Activated T-cell treated with anti-CD3 and anti-CD28 coated beads for 48 hours (primary cell): Measurements from ENCODE around the gene RTN4.
"Not testable (repeated sequence)": the region's sequence is repeated elsewhere in the genome, so short reads cannot be mapped to it uniquely, and the experiment has no call there.

Source experiments
- DNase-seq: peaks from one replicate; pipeline ENCODE4 v3.0.0-alpha.2; 2020; ENCODE audit warnings: low read depth

Gene RTN4, protein sequence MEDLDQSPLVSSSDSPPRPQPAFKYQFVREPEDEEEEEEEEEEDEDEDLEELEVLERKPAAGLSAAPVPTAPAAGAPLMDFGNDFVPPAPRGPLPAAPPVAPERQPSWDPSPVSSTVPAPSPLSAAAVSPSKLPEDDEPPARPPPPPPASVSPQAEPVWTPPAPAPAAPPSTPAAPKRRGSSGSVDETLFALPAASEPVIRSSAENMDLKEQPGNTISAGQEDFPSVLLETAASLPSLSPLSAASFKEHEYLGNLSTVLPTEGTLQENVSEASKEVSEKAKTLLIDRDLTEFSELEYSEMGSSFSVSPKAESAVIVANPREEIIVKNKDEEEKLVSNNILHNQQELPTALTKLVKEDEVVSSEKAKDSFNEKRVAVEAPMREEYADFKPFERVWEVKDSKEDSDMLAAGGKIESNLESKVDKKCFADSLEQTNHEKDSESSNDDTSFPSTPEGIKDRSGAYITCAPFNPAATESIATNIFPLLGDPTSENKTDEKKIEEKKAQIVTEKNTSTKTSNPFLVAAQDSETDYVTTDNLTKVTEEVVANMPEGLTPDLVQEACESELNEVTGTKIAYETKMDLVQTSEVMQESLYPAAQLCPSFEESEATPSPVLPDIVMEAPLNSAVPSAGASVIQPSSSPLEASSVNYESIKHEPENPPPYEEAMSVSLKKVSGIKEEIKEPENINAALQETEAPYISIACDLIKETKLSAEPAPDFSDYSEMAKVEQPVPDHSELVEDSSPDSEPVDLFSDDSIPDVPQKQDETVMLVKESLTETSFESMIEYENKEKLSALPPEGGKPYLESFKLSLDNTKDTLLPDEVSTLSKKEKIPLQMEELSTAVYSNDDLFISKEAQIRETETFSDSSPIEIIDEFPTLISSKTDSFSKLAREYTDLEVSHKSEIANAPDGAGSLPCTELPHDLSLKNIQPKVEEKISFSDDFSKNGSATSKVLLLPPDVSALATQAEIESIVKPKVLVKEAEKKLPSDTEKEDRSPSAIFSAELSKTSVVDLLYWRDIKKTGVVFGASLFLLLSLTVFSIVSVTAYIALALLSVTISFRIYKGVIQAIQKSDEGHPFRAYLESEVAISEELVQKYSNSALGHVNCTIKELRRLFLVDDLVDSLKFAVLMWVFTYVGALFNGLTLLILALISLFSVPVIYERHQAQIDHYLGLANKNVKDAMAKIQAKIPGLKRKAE

DNA sequence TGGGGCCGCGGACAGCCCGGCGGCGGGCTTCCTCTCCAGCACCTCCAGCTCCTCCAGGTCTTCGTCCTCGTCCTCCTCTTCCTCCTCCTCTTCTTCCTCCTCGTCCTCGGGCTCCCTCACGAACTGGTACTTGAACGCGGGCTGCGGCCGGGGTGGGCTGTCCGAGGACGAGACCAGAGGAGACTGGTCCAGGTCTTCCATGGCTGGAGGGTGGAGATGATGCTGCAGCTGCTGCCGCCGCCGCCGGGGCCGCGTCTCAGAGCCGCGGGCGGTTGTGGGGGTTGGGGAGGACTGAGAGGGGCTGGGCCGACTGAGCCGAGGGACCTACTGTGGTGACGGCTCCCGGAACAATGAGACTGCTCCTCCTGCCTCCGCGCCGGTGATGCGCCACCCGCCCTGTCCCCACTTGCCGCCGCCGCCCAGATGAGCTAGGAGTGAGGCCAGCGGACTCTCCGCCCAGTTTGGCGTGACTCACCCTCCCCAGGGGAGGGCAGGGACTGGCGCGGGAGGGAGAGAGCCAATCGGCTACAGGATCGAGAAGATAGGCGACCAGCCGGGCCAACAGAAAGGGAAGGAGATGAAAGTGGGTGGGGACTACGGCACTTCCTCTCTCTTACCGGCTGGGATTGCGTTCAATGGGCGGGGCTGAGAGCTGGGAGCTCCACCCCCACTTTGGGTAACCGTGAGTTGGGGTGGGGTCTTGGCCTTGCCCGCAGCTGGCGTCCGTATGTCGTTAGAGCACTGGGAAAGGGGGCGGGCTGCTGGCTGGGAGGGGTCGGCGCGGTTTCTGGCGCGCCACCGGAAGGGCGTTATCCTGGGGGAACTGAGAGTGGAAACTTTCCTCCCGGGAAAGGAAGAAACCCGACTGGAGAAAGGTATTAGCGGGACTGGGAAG is at the start of gene RTN4:
RTN4 (minus strand) TSS at position 352 of the 895 bp plus-strand sequence; CDS start at position 201, 151 bp downstream.
- DNase-seq, result peak; percentile 98

DNA sequence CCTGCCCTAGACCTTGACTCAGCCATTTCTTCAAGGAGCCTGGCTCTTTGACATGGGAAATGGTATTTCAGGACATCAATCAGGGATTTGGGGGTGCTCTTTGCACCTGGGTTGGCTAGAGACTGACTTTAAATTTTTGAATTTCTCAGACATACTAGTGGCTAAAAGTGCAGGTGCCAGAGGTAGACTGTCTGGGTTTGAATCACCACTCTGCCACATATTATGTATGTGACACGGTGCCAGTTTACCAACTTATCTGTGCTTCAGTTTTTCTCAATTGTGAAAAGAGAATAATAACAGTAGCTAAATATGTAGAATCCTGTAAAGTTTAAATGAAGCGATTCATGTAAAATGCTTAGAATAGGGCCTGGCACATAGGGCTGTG is 49.2 kb upstream of the RTN4 start:
- DNase-seq, result no peak

DNA sequence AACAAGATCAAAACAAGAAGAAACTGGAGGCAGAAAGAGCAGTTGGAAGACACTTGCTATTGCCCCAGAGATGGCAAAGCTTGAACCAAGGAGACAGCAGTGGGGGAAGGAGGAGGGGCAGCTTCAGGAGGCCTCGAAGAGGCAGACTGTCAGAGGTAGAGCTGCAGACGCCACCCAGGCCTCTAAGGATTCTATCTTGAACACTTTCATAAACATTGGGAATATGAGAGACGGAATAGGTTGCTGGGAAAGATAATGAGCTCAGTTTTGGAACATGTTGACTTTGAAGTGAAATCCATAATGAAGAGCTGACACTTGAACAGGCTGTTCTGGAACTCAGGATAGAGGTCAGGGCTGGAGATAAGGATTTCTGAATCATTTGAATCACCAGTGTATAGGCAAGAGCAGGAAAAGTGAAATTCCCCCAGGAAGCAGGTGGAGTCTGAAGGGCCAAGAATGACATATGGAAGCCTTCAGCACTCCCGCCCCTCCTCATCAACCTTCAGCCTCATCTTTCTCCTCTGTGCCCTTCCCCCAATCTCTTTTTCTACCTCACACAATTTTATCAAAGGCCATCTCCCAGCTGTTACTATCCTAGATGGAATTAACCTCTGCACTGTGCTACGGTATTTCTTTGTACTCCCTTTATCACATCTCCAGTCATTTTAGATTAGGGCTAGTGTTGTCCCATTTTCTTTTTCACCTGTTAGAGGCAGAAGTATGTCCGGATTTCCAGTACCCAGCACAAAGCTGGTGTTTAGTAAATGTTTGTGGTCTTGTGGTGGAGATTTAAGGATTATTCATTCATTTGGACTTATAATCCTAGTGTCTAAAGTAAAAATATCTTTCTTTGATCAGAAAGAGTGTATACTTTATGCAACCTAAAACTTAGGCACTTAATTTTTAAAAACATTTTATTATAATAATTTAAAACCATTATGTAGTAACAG is 47.5 kb upstream of the RTN4 start:
- no peak for DNase-seq

DNA sequence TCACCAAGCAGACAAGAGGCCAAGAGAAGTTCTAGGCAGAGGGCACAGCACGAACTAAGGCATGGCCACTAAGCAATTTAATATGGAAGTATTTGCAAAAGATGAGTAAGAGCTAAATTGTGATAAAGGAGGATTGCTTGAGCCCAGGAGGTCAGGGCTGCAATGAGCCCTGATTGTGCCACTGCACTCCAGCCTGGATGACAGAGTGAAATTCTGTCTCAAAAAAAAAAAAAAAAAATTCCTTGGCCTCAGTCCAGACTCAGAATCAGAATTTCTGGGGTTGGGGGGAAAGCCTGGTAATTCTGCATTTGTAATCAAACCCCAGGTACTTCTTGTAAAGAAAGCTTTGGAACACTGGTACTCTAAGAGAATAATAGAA is 46.8 kb upstream of the RTN4 start:
- no peak for DNase-seq

DNA sequence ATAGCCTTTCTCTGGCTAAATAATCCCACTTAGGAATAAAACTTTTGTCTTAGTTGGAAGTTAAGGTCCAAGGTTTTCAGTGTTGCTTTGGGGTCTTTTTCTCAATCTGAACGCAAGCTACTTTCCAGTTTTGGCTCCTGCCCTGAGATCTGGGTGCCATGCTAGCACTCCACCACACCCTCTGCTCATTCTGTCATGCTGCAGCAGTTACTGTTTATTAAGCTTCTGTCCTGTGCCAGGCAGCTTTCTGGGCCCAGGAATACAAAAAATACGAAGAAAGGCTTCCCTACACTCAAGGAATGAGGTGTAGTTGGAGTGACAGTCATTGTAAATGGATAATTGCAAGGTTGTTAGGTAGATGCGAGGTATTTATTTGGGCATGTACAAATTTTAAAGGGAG is 46.3 kb upstream of the RTN4 start:
- DNase-seq, result no peak

DNA sequence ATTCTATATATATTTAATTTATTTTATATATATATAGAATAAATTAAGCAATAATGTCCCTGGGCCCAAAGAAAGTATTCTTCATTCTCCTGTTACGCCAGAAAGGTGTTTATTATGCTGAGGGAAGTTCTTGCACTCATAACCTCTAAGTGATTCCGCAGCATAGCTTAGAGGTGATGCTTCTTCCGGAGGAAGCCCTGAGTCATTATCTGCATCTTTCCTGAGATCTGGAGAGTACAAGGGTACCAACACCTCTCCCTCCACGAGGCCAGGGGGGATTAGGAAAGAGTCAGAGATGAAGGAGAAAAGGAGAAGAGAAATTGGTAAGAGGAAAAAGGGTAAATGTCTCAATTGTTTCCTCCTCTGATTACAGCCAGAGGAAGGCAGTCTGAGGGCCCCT is 43.1 kb upstream of the RTN4 start:
- no peak for DNase-seq

DNA sequence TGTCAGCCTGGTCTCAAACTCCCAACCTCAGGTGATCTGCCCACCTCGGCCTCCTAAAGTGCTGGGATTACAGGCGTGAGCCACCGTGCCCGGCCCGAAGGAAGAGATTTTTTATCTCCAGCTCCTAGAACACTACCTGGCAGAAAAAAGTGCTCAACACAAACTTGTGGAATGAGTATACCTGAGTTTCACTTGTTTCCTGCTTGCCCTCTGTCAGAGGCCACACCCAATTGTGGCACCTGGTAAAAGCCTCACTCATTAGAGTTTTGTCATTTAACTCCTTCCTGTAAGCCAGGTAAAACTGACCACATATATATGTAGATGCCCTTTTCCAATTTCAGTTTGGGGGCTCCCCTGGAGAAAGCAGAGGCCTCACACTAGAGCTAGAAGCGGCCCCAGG is 42.2 kb upstream of the RTN4 start:
- no peak for DNase-seq

DNA sequence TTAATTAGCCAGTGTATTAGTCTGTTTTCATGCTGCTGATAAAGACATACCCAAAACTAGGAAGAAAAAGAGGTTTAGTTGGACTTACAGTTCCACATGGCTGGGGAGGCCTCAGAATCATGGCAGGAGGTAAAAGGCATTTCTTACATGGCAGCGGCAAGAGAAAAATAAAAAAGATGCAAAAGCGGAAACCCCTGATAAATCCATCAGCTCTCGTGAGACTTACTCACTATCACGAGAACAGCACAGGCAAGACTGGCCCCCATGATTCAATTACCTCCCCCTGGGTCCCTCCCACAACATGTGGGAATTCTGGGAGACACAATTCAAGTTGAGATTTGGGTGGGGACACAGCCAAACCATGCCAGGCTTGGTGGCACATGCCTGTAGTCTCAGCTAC is 41.4 kb upstream of the RTN4 start:
- not testable (repeated sequence) for DNase-seq

DNA sequence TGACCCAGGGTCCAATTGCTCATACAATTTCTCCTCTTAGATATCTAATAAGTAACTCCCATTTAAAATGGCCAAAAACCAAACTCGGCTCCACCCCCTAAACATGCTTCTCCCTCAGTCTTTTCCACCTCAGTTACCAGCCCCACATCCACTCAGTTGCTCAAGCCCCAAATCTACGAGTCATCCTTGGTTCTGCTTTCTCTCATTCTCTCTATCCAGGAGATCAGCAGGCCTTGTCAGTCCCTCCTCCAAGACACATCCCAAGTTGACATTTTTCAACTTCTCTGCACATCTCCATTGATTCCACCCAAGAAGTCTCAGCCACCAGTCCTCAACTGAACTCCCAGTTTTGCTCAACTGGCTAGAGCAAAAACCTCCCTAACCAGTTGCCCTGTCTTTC is 40.5 kb upstream of the RTN4 start:
- DNase-seq, result no peak

DNA sequence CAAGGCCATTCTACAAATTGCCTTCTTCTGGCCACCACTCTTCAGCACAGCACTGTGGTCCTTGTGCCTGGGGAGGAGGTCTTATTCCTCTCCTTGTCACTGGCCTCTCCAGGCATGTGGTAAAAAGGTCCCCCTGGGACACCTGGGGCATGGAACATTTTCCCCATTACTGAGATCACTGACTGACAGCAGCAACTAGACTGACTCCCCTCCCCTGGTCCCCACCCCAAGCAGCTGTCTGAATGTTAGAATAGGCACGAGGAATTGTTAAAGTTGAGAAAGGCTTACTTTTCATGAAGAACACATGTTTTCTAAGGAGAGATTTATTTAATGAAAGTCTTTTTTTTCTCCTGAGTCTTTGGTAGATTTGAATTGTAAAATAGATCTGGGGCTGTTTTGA is 39.5 kb upstream of the RTN4 start:
- DNase-seq, result no peak

DNA sequence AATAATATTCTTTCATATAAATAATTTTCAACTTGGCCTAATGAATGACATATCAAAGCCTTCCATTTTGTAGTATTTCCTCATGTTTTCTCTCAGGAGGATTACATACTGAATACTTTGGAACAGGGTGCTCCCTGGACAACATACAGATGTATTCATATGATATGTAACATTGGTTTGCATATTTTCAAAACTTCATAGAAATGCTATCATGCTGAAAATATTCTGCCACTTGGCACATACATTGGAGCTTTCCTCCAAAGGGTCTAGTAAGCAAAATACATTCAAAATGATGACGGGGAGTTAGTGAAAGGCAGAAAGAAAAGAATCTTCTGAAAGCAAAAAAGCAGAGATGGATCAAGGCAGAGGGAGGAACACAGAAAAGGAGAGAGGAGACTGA is 38.1 kb upstream of the RTN4 start:
- no peak for DNase-seq

DNA sequence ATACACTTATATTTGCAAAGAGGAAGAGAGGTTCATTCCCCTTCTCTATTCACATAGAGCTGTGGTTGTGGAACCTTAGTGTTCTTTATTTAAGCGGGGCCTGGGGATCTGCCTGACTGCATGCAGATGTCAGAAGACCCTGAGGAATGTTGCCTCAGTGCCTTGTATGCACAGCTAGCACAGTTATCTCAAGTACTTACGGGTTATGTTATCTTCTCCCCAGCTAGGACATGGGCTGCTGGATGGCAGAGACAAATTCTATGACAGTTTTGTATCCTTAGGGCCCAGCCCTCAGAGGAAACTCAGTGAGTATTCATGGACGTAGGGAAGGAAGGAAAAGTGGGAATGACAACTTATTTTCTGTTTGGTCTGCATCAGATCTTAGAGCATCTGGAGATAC is 37.7 kb upstream of the RTN4 start:
- no peak for DNase-seq

DNA sequence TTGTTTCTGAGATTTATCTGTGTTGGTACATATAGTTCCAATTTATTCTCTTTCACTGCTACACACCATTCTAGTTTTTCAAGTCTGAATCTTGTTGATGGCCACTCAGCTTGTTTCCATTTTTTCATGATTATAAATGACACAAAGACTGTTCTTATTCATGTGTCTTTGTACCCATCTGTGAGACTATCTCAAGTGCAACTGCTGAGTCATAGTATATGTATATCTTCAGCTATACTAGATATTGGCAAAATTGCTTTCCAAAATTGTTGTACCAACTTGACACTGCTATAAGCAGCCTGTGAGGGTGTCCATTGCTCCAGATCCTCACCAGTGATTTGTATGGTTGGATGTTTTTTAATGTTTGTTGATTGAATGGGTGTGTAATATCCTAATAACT is 37.2 kb upstream of the RTN4 start:
- DNase-seq, result no peak

DNA sequence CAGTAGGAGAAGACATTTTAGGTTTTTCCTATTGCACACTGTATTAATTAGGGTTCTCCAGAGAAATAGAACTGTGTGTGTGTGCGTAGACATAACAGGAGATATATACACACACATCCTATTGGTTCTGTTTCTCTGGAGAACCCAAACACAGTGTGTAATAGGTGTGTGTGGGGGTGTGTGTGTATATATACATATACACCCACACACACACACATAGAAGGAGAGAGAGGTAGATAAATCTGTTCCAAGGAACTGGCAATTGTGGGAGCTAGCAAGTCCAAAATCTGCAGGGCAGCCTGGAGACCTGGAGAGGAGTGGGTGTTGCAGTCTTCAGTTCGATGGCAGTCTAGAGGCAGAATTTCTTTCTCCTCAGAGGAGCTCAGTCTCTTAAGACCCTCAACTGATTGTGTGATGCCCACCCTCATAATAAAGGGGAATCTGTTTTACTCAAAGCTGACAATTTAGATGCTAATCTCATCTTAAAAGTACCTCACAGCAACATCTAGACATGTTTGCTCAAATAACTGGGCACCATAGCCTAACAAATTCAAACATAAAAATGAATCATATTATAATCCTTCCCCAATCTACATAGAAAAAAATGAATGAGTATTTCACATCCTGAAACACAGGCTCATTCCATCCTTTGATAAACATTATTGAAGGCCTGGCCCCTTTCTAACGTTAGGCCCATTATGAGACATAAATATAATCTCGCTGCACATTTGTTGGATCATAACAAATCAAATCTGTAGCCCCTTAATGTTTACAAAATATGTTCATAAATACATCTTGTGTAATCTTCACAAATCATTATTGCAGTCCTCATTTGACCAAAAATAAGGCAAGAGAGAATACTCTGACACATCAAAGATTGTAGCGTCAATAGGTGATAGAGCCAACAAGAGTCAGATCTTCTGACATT is 35.1 kb upstream of the RTN4 start:
- no peak for DNase-seq

DNA sequence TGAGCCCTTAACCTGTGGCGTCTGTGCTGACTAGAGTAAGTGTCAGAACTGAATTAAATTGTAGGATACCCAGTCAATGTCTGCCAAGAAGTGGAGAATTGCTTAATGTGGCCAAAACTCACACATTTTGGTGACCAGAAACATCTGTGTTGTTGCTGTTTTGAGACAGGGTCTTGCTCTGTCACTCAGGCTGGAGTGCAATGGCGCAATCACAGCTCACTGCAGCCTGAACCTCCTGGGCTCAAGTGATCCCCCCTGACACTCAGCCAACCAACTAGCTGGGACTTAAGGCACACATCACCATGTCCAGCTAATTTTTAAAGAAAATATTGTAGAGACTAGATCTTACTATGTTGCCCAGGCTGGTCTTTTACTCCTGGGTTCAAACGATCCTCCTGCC is 34.4 kb upstream of the RTN4 start:
- DNase-seq, result no peak

DNA sequence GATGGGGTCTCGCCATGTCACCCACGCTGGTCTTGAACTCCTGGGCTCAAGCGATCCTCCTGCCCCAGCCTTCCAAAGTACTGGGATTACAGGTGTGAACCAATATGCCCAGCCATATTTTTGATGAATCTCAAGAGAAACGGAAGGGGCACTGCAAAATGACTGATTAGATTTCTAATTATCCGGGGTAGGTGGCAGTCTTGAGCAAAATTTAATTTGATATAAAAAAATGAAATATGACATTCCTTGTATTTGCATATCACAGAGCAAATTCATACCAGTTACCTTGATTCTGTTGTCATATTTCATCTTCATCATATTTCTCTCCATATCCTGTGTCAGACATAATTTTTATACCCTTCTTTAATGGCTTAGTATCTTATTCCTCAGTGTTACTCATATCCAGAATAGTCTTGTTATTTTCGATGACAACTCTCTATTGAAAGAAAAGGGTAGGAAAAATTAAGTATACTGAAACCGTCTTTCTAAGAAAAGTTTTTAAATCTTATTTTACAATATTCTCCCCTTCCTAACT is 30.0 kb upstream of the RTN4 start:
- DNase-seq, result no peak

DNA sequence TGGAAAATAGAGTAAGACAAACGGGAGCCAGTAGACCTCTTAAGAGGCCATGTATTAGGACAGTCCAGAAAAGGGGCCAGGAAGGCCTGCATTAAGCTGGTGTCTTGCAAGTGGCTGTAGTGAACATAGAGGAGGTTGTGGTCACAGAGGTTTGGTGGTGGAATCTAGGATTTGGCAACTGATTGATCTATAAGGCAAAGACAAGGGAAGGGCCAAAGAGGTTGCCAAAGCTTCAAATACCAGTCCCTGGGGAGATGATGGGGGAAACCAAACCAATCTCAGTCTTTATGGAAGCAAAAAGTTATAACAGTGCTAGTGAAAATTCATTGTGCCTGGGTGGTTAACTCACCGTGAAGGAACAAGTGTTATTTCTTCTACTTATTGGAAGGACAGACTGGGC is 28.7 kb upstream of the RTN4 start:
- DNase-seq, result no peak

DNA sequence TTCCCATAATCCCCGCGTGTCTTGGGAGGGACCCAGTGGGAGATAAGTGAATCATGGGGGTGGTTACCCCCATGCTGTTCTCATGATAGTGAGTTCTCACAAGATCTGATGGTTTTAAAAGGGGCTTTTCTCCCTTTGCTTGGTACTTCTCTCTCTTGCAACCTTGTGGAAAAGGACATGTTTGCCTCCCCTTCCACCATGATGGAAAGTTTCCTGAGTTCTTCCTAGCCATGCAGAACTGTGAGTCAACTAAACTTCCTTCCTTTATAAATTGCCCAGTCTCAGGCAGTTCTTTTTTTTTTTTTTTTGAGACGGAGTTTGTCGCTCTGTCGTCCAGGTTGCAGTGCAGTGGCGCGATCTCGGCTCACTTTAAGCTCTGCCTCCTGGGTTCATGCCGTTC is 26.5 kb upstream of the RTN4 start:
- DNase-seq, result no peak

DNA sequence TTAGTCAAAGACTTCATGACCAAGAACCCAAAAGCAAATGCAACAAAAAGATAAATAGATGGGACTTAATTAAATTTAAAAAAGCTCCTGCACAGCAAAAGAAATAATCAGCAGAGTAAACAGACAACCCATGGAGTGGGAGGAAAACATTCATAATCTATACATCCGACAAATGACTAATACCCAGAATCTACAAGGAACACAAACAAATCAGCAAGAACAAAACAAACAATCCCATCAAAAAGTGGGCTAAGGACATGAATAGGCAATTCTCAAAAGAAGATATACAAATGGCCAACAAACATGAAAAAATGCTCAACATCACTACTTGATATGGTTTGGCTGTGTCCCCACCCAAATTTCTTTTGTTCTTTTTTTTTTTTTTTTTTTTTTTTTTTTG is 25.8 kb upstream of the RTN4 start:
- DNase-seq, result not testable (repeated sequence)
